ENCODE measurements around the gene HSDL2.
A peak's percentile ranks its signal among the peaks of the same experiment; 100 is the strongest.
"Not testable (repeated sequence)": the region's sequence is repeated elsewhere in the genome, so short reads cannot be mapped to it uniquely, and the experiment has no call there.

The HSDL2 gene

GRCh38 chr9:112366591-112366990 lies 13.3 kb upstream of the HSDL2 start:
- DNase-seq (ENCODE audit: low spot score), result no peak

GRCh38 chr9:112367465-112367864 lies 12.4 kb upstream of the HSDL2 start:
- no peak for DNase-seq (ENCODE audit: low spot score)

- DNase-seq (ENCODE audit: low spot score), result no peak
Measured at GRCh38 chr9:112369817-112370216, 10.1 kb upstream of the HSDL2 start.

GRCh38 chr9:112371060-112371459 lies 8.8 kb upstream of the HSDL2 start:
- no peak for DNase-seq (ENCODE audit: low spot score)

- not testable (repeated sequence) for DNase-seq (ENCODE audit: low spot score)
Measured at GRCh38 chr9:112373666-112374065, 6.2 kb upstream of the HSDL2 start.

GRCh38 chr9:112374232-112374631 lies 5.7 kb upstream of the HSDL2 start:
- DNase-seq (ENCODE audit: low spot score), result not testable (repeated sequence)

GRCh38 chr9:112375361-112375760 lies 4.5 kb upstream of the HSDL2 start:
- DNase-seq (ENCODE audit: low spot score), result no peak

GRCh38 chr9:112377087-112377486 lies 2.8 kb upstream of the HSDL2 start:
- peak; percentile 21 for DNase-seq (ENCODE audit: low spot score)

- no peak for DNase-seq (ENCODE audit: low spot score)
Measured at GRCh38 chr9:112377684-112378327, 2.1 kb upstream of the HSDL2 start.

- DNase-seq (ENCODE audit: low spot score), result peak; percentile 22
Measured at GRCh38 chr9:112378328-112379176, 1.4 kb upstream of the HSDL2 start.

GRCh38 chr9:112379177-112380101 lies 469 bp upstream of the HSDL2 start:
- peak; percentile 98 for DNase-seq (ENCODE audit: low spot score)

- DNase-seq (ENCODE audit: low spot score), result peak; percentile 23
Measured at GRCh38 chr9:112380825-112381221, 915 bp downstream of the HSDL2 start.

- DNase-seq (ENCODE audit: low spot score), result no peak
Measured at GRCh38 chr9:112382066-112382465, 2.2 kb downstream of the HSDL2 start.

GRCh38 chr9:112382501-112383364 lies 2.8 kb downstream of the HSDL2 start:
- DNase-seq (ENCODE audit: low spot score), result no peak

GRCh38 chr9:112384219-112384618 lies 4.3 kb downstream of the HSDL2 start:
- DNase-seq (ENCODE audit: low spot score), result no peak

GRCh38 chr9:112384690-112385089 lies 4.8 kb downstream of the HSDL2 start:
- no peak for DNase-seq (ENCODE audit: low spot score)

GRCh38 chr9:112387115-112387514 lies 7.2 kb downstream of the HSDL2 start:
- no peak for DNase-seq (ENCODE audit: low spot score)

- not testable (repeated sequence) for DNase-seq (ENCODE audit: low spot score)
Measured at GRCh38 chr9:112389897-112390296, 10.0 kb downstream of the HSDL2 start.

GRCh38 chr9:112391936-112392560 lies 12.1 kb downstream of the HSDL2 start:
- DNase-seq (ENCODE audit: low spot score), result not testable (repeated sequence)

- not testable (repeated sequence) for DNase-seq (ENCODE audit: low spot score)
Measured at GRCh38 chr9:112393146-112393545, 13.2 kb downstream of the HSDL2 start.

- DNase-seq (ENCODE audit: low spot score), result no peak
Measured at GRCh38 chr9:112396416-112396815, 16.5 kb downstream of the HSDL2 start.
